NB4 (cell line): ENCODE measurements around the gene BLOC1S6.

Experiments
- DNase-seq: peaks from one replicate; pipeline ENCODE4 v3.0.0; 2010; ENCODE audit warnings: low read depth
- H3K4me3 ChIP-seq: one replicate; pipeline ENCODE4 v1.5.1; 2011; ENCODE audit warnings: mild to moderate bottlenecking, low read depth, low read length, moderate library complexity
- CTCF ChIP-seq: IDR thresholded peaks from one replicate; pipeline ENCODE4 v1.5.1; 2012; ENCODE audit warnings: low read depth, low read length
- MAX ChIP-seq: IDR thresholded peaks from 2 replicates; pipeline ENCODE4 v1.6.1; 2011; ENCODE audit warnings: low read depth, low read length
- MYC ChIP-seq: IDR thresholded peaks from 2 replicates; pipeline ENCODE4 v1.6.1; 2011; ENCODE audit warnings: low read depth, low read length
- POLR2A ChIP-seq: IDR thresholded peaks from 2 replicates; pipeline ENCODE4 v1.6.1; 2011; ENCODE audit warnings: mild to moderate bottlenecking; ENCODE audit not compliant: insufficient read length; ENCODE audit errors: extremely low read depth

Gene BLOC1S6

GRCh38 chr15:45546789-45547188 is 40.4 kb upstream of the BLOC1S6 start:
- TF ChIP-seq POLR2A (no peak), CTCF (no peak), MYC (no peak), MAX (no peak)
- DNase-seq: no peak
- no peak overlapping the region for H3K4me3 ChIP-seq

GRCh38 chr15:45548753-45549520 is 38.2 kb upstream of the BLOC1S6 start:
- no peak for DNase-seq
- H3K4me3 ChIP-seq: no peak overlapping the region
- TF ChIP-seq CTCF (no peak), MYC (no peak), POLR2A (no peak), MAX (no peak)

DNA sequence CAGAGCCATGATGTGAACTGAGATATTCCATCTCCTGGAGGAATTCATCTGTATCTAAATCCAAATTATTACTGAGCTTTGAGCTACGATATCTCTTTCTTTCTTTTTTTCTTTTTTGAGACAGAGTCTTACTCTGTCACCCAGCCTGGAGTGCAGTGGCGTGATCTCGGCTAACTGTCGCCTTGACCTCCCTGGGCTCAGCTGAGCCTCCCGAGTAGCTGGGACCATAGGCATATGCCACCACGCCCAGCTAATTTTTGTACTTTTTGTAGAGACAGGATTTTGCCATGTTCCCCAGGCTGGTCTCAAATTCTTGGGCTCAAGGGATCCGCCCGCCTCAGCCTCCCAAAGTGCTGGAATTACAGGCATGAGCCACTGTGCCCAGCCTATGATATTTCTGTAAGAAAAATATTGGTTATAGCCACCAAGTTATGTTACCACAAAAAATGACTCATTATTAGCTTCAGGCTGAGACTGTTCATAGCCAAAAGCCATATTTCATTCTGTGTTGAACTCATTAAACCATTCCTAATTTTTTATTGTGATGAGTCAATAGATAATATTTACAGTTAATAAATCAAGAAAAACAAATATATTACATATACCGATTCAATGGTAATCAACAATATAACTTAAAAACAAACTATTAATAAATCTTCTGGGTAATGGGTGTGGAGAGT is 37.5 kb upstream of the BLOC1S6 start:
- no peak overlapping the region for H3K4me3 ChIP-seq
- DNase-seq: no peak
- TF ChIP-seq MYC: no peak
- TF ChIP-seq POLR2A: no peak
- no peak for TF ChIP-seq MAX
- TF ChIP-seq CTCF: no peak

GRCh38 chr15:45550436-45550835 is 36.7 kb upstream of the BLOC1S6 start:
- TF ChIP-seq MAX (no peak), CTCF (no peak), POLR2A (no peak), MYC (no peak)
- DNase-seq: no peak
- no peak overlapping the region for H3K4me3 ChIP-seq

DNA sequence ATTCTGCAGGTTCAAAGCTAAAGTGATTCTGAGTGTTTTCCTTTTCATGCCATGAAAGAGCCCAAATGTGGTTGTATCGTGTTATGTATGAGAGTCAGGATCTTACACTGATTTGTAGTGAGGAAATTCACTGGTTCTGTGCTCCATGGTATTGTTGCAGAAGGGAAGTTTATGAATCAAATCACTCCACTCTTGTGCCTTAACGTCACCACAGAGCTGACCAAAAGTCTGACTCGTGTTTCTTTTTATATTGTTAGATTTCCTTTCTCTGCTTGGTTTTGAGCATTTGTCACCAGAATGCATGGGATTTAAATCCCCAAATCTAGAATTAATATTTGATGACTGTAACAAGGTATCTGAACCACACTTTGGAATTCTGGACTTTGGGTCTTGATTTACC is 35.5 kb upstream of the BLOC1S6 start:
- TF ChIP-seq MAX (no peak), MYC (no peak), CTCF (no peak), POLR2A (no peak)
- no peak overlapping the region for H3K4me3 ChIP-seq
- DNase-seq: no peak
